H9 (cell line): ENCODE measurements around the gene CCDC178. TPM values are rescaled to one million over a fixed set of nuclear protein-coding genes. Genes with fewer than 3 reads are reported as not detected.

ENCODE experiments used
- DNase-seq: peaks from one replicate; pipeline ENCODE4 v3.0.0-alpha.2; 2017
- H2AFZ ChIP-seq: one replicate; pipeline ENCODE4 v1.6.1; 2013; ENCODE audit warnings: mild to moderate bottlenecking, low read length, control low read depth, moderate library complexity
- H2AK5ac ChIP-seq: 2 replicates; pipeline ENCODE4 v1.6.1; 2013; ENCODE audit warnings: low read length, control low read depth, mixed read lengths; ENCODE audit not compliant: insufficient read length
- H2BK120ac ChIP-seq: one replicate; pipeline ENCODE4 v1.6.1; 2013; ENCODE audit warnings: low read depth, mild to moderate bottlenecking, low read length, control low read depth, inconsistent platforms; ENCODE audit not compliant: poor library complexity, severe bottlenecking
- H2BK12ac ChIP-seq: 2 replicates; pipeline ENCODE4 v1.6.1; 2013; ENCODE audit warnings: low read length, control low read depth, mixed read lengths, low read depth; ENCODE audit not compliant: insufficient read length
- H2BK15ac ChIP-seq: 2 replicates; pipeline ENCODE4 v1.6.1; 2013; ENCODE audit warnings: low read depth, low read length, control low read depth
- H2BK20ac ChIP-seq: one replicate; pipeline ENCODE4 v1.6.1; 2013; ENCODE audit warnings: low read depth, mild to moderate bottlenecking, low read length, control low read depth, inconsistent platforms; ENCODE audit not compliant: poor library complexity, severe bottlenecking
- H2BK5ac ChIP-seq: 2 replicates; pipeline ENCODE4 v1.6.1; 2013; ENCODE audit warnings: low read length, control low read depth, mixed read lengths; ENCODE audit not compliant: insufficient read length
- H3K14ac ChIP-seq: 2 replicates; pipeline ENCODE4 v1.6.1; 2013; ENCODE audit warnings: low read length, control low read depth; ENCODE audit not compliant: insufficient read depth
- H3K18ac ChIP-seq: 2 replicates; pipeline ENCODE4 v1.6.1; 2013; ENCODE audit warnings: low read depth, mild to moderate bottlenecking, mixed read lengths, low read length, control low read depth; ENCODE audit not compliant: insufficient read length
- H3K23ac ChIP-seq: 2 replicates; pipeline ENCODE4 v1.6.1; 2013; ENCODE audit warnings: low read length, control low read depth, mixed read lengths, low read depth; ENCODE audit not compliant: insufficient read length
- H3K23me2 ChIP-seq: 2 replicates; pipeline ENCODE4 v1.6.1; 2013; ENCODE audit warnings: low read depth, mild to moderate bottlenecking, mixed read lengths, low read length, control low read depth; ENCODE audit not compliant: insufficient read length, poor library complexity, severe bottlenecking
- H3K27ac ChIP-seq: 2 replicates; pipeline ENCODE4 v1.5.1; 2013; ENCODE audit warnings: low read length, control low read depth, mixed read lengths, low read depth; ENCODE audit not compliant: insufficient read length
- H3K27me3 ChIP-seq: 2 replicates; pipeline ENCODE4 v1.6.1; 2013; ENCODE audit warnings: low read length, control low read depth, inconsistent platforms; ENCODE audit not compliant: insufficient read depth
- H3K4ac ChIP-seq: 2 replicates; pipeline ENCODE4 v1.6.1; 2013; ENCODE audit warnings: low read depth, mild to moderate bottlenecking, control low read depth, inconsistent platforms, low read length, moderate library complexity
- H3K4me1 ChIP-seq: 2 replicates; pipeline ENCODE4 v1.6.1; 2013; ENCODE audit warnings: low read length, control low read depth, inconsistent platforms; ENCODE audit not compliant: insufficient read depth
- H3K4me2 ChIP-seq: 2 replicates; pipeline ENCODE4 v1.6.1; 2013; ENCODE audit warnings: low read length, control low read depth, mixed read lengths; ENCODE audit not compliant: insufficient read length, insufficient read depth
- H3K56ac ChIP-seq: 2 replicates; pipeline ENCODE4 v1.6.1; 2013; ENCODE audit warnings: low read depth, mild to moderate bottlenecking, mixed read lengths, low read length, control low read depth; ENCODE audit not compliant: insufficient read length
- H3K79me1 ChIP-seq: 2 replicates; pipeline ENCODE4 v1.6.1; 2013; ENCODE audit warnings: low read depth, mild to moderate bottlenecking, moderate library complexity, low read length, control low read depth, inconsistent platforms; ENCODE audit not compliant: insufficient read depth, poor library complexity, severe bottlenecking
- H3K79me2 ChIP-seq: 2 replicates; pipeline ENCODE4 v1.6.1; 2013; ENCODE audit warnings: low read length, control low read depth, inconsistent platforms; ENCODE audit not compliant: insufficient read depth
- H3K9ac ChIP-seq: 2 replicates; pipeline ENCODE4 v1.6.1; 2013; ENCODE audit warnings: low read length, control low read depth, mixed read lengths; ENCODE audit not compliant: insufficient read length; ENCODE audit errors: extremely low read depth
- H3K9me3 ChIP-seq: one replicate; pipeline ENCODE4 v1.6.1; 2013; ENCODE audit warnings: low read depth, low read length, inconsistent platforms; ENCODE audit not compliant: control insufficient read depth
- H3T11ph ChIP-seq: one replicate; pipeline ENCODE4 v1.6.1; 2013; ENCODE audit warnings: mild to moderate bottlenecking, low read length, control low read depth, inconsistent platforms
- H4K20me1 ChIP-seq: one replicate; pipeline ENCODE4 v1.6.1; 2013; ENCODE audit not compliant: control insufficient read depth, insufficient read length, insufficient read depth
- H4K5ac ChIP-seq: 2 replicates; pipeline ENCODE4 v1.6.1; 2013; ENCODE audit warnings: low read depth, mild to moderate bottlenecking, mixed read lengths, low read length, control low read depth; ENCODE audit not compliant: insufficient read length
- H4K8ac ChIP-seq: replicated peaks from 2 replicates; pipeline ENCODE4 v1.6.1; 2013; ENCODE audit warnings: low read length, control low read depth, mixed read lengths, low read depth; ENCODE audit not compliant: insufficient read length
- H4K91ac ChIP-seq: 2 replicates; pipeline ENCODE4 v1.6.1; 2013; ENCODE audit warnings: low read depth, mild to moderate bottlenecking, moderate library complexity, mixed read lengths, low read length, control low read depth; ENCODE audit not compliant: insufficient read length
- H3K27ac Mint-ChIP-seq, 3 experiments: 2 replicates in 2 of 3; 3 replicates in 1 of 3; pipeline ENCODE4 v1.8.0; 2020 to 2021; ENCODE audit warnings: mixed read lengths in 3 of 3, mild to moderate bottlenecking in 1 of 3, moderate library complexity in 1 of 3
- H3K27me3 Mint-ChIP-seq: 2 replicates; pipeline ENCODE4 v1.8.0; 2021; ENCODE audit warnings: low read depth, mild to moderate bottlenecking, moderate library complexity, mixed read lengths
- H3K36me3 Mint-ChIP-seq, 3 experiments: 2 replicates in 2 of 3; 3 replicates in 1 of 3; pipeline ENCODE4 v1.8.0; 2020 to 2021; ENCODE audit warnings: low read depth in 3 of 3, mixed read lengths in 3 of 3; ENCODE audit not compliant: insufficient read depth in 1 of 3
- H3K4me1 Mint-ChIP-seq, 2 experiments: 2 replicates each; pipeline ENCODE4 v1.8.0; 2020; ENCODE audit warnings: mixed read lengths in 2 of 2
- H3K4me3 Mint-ChIP-seq, 2 experiments: 2 replicates in 1 of 2; 3 replicates in 1 of 2; pipeline ENCODE4 v1.8.0; 2020 to 2021; ENCODE audit warnings: mild to moderate bottlenecking in 2 of 2, mixed read lengths in 2 of 2, moderate library complexity in 1 of 2
- H3K9me3 Mint-ChIP-seq, 2 experiments: 2 replicates in 1 of 2; 3 replicates in 1 of 2; pipeline ENCODE4 v1.8.0; 2020; ENCODE audit warnings: mild to moderate bottlenecking in 2 of 2, mixed read lengths in 2 of 2, moderate library complexity in 1 of 2
- WGBS: extraction: QIAGEN DNeasy Blood & Tissue Kit; methylation state at CpG from one replicate; pipeline ENCODE4 v1.1.7; 2013; ENCODE audit warnings: missing lambda C conversion rate, low lambda C conversion rate, mixed read lengths; ENCODE audit not compliant: insufficient read length; ENCODE audit errors: extremely low coverage; 5-methylcytosine and 5-hydroxymethylcytosine counted together
- total RNA-seq: library from RNA; stranded (reverse); gene quantifications from 2 replicates; pipeline ENCODE4 v1.2.1, GENCODE V29; 2021
- TF ChIP-seq, protein P1 (sequence below): fragments of 200-600 bp; sonication (generic); conservative IDR thresholded peaks from 3 replicates; pipeline ENCODE4 v1.8.0; 2021; ENCODE audit warnings: antibody characterized with exemption, mild to moderate bottlenecking

CCDC178 gene
- total RNA-seq, 1 experiment from 2014 or later, result not detected

- Histone ChIP-seq H3T11ph (no peak overlapping the region), H3K27ac (no peak overlapping the region), H3K14ac (no peak overlapping the region), H3K79me2 (no peaks in the 10 kb centered on the region), H4K5ac (no peak overlapping the region), H3K4ac (no peak overlapping the region), H2AK5ac (no peak overlapping the region), H2BK120ac (no peak overlapping the region), H3K27me3 (no peaks in the 10 kb centered on the region), H3K23ac (no peak overlapping the region), H4K91ac (no peak overlapping the region), H3K79me1 (no peaks in the 10 kb centered on the region), H3K23me2 (no peaks in the 10 kb centered on the region), H3K4me2 (no peak overlapping the region), H2BK12ac (no peak overlapping the region), H2BK15ac (no peak overlapping the region), H2BK5ac (no peak overlapping the region), H2AFZ (no peak overlapping the region), H3K4me1 (no peaks in the 10 kb centered on the region), H4K8ac (no peak overlapping the region), H3K18ac (no peak overlapping the region), H2BK20ac (no peak overlapping the region), H4K20me1 (no peaks in the 10 kb centered on the region), H3K9ac (no peak overlapping the region), H3K9me3 (no peaks in the 10 kb centered on the region), H3K56ac (no peak overlapping the region)
- no CpG with 5 or more reads among the region's 3 CpGs for WGBS
- TF ChIP-seq, protein P1, sequence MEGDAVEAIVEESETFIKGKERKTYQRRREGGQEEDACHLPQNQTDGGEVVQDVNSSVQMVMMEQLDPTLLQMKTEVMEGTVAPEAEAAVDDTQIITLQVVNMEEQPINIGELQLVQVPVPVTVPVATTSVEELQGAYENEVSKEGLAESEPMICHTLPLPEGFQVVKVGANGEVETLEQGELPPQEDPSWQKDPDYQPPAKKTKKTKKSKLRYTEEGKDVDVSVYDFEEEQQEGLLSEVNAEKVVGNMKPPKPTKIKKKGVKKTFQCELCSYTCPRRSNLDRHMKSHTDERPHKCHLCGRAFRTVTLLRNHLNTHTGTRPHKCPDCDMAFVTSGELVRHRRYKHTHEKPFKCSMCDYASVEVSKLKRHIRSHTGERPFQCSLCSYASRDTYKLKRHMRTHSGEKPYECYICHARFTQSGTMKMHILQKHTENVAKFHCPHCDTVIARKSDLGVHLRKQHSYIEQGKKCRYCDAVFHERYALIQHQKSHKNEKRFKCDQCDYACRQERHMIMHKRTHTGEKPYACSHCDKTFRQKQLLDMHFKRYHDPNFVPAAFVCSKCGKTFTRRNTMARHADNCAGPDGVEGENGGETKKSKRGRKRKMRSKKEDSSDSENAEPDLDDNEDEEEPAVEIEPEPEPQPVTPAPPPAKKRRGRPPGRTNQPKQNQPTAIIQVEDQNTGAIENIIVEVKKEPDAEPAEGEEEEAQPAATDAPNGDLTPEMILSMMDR, result no peak
- H3K9me3 Mint-ChIP-seq, result peaks cover 12 to 20% of the 10 kb centered on the region in 2 experiments
- H3K27me3 Mint-ChIP-seq, result no peaks in the 10 kb centered on the region
- no peak overlapping the region for H3K27ac Mint-ChIP-seq
- peaks cover 4 to 8% (median 7%) of the 10 kb centered on the region in 3 experiments for H3K36me3 Mint-ChIP-seq
- DNase-seq, result no peak
- H3K4me1 Mint-ChIP-seq, result no peaks in the 10 kb centered on the region
- no peak overlapping the region for H3K4me3 Mint-ChIP-seq
Measured at GRCh38 chr18:33334781-33335180, 105.7 kb downstream of the CCDC178 start.
